OCI-LY7 (cell line): Measurements from ENCODE around the gene LRIT1. TPM values are rescaled to one million over a fixed set of nuclear protein-coding genes. Genes with fewer than 3 reads are reported as not detected.

Source experiments
- BruUV-seq: library from RNA; stranded (reverse); fragments of 400-500 nt; replicated peaks from 2 replicates; lab custom pipeline; 2021; lab: Mats Ljungman, UMichigan
- CTCF ChIA-PET: fragments of 300-600 bp; sonication (Branson Sonifier 250); formaldehyde crosslinking; loops from one replicate; lab custom pipeline; 2022; ENCODE audit warnings: antibody characterized with exemption; ENCODE audit not compliant: unreplicated experiment; lab: Charles Lee
- POLR2A ChIA-PET: fragments of 300-600 bp; sonication (Branson Sonifier 250); formaldehyde crosslinking; loops from one replicate; lab custom pipeline; 2022; ENCODE audit warnings: antibody characterized with exemption; lab: Charles Lee
- DNase-seq: peaks from one replicate; pipeline ENCODE4 v3.0.0-alpha.2; 2015; ENCODE audit warnings: low spot score
- H2AFZ ChIP-seq: fragments of 200-600 bp; sonication (generic), shearing (Covaris generic); 2 replicates; pipeline ENCODE4 v1.6.1; 2014; ENCODE audit warnings: mild to moderate bottlenecking, antibody characterized with exemption, low read length, moderate library complexity
- H3K27ac ChIP-seq: fragments of 200-600 bp; sonication (generic); 2 replicates; pipeline ENCODE4 v1.5.1; 2014; ENCODE audit warnings: mixed run types, low read depth, mild to moderate bottlenecking, moderate library complexity, low read length, inconsistent platforms; ENCODE audit not compliant: poor library complexity, severe bottlenecking
- H3K36me3 ChIP-seq: fragments of 200-600 bp; sonication (generic); 2 replicates; pipeline ENCODE4 v1.6.1; 2014; ENCODE audit warnings: mild to moderate bottlenecking, antibody characterized with exemption, low read length, moderate library complexity, mixed read lengths; ENCODE audit not compliant: insufficient read depth
- H3K4me1 ChIP-seq: fragments of 200-600 bp; sonication (generic); 2 replicates; pipeline ENCODE4 v1.5.1; 2014; ENCODE audit warnings: mild to moderate bottlenecking, low read length; ENCODE audit not compliant: insufficient read depth, poor library complexity, severe bottlenecking
- H3K4me2 ChIP-seq: fragments of 200-600 bp; sonication (generic); 2 replicates; pipeline ENCODE4 v1.6.1; 2014; ENCODE audit warnings: mild to moderate bottlenecking, low read length
- H3K4me3 ChIP-seq: fragments of 200-600 bp; sonication (generic); 2 replicates; pipeline ENCODE4 v1.5.1; 2014; ENCODE audit warnings: mild to moderate bottlenecking, low read depth, low read length; ENCODE audit not compliant: poor library complexity, severe bottlenecking
- H3K79me2 ChIP-seq: fragments of 200-600 bp; sonication (generic); 2 replicates; pipeline ENCODE4 v1.6.1; 2016; ENCODE audit warnings: low read depth, mild to moderate bottlenecking, low read length, moderate library complexity, mixed read lengths; ENCODE audit not compliant: insufficient read depth
- H3K9me2 ChIP-seq: fragments of 200-600 bp; sonication (generic); 2 replicates; pipeline ENCODE4 v1.6.1; 2016; ENCODE audit warnings: mild to moderate bottlenecking, low read length, mixed read lengths; ENCODE audit not compliant: insufficient read depth
- H3K9me3 ChIP-seq: fragments of 200-600 bp; sonication (generic); 2 replicates; pipeline ENCODE4 v1.6.1; 2014; ENCODE audit warnings: mild to moderate bottlenecking, mixed run types, low read length, mixed read lengths
- H4K20me1 ChIP-seq: fragments of 200-600 bp; sonication (generic); 2 replicates; pipeline ENCODE4 v1.6.1; 2014; ENCODE audit warnings: mild to moderate bottlenecking, antibody characterized with exemption, low read length, moderate library complexity, mixed read lengths; ENCODE audit not compliant: insufficient read depth
- EZH2phosphoT487 ChIP-seq: fragments of 200-600 bp; sonication (generic); IDR thresholded peaks from 2 replicates; pipeline ENCODE4 v1.6.1; 2018; ENCODE audit warnings: low read depth, borderline replicate concordance, mild to moderate bottlenecking, mixed run types, antibody characterized with exemption, low read length, moderate library complexity, mixed read lengths
- intact Hi-C: fragments of 100-400 bp; cut with micrococcal nuclease; formaldehyde crosslinking; loops from one replicate; pipeline ENCODE4 v1.10.0; 2022; ENCODE audit not compliant: unreplicated experiment
- total RNA-seq, 2 experiments: library from RNA; depleted of rRNA in 1 of 2; stranded (reverse); fragments of >200 nt in 1 of 2; shearing (Covaris generic) in 1 of 2; gene quantifications; 2 replicates each; pipeline ENCODE4 v1.2.3, GENCODE V29; 2014 to 2022
- TF ChIP-seq, protein P1 (sequence below): fragments of 200-600 bp; sonication (generic); conservative IDR thresholded peaks from 2 replicates; pipeline ENCODE4 v1.5.1; 2014; ENCODE audit warnings: mild to moderate bottlenecking, antibody characterized with exemption, low read length, moderate library complexity, mixed read lengths

The LRIT1 gene
- total RNA-seq, 2 experiments from 2014 or later: not detected

GRCh38 chr10:84216834-84217233 is 24.5 kb downstream of the LRIT1 start:
- no peaks in the 10 kb centered on the region for H4K20me1 ChIP-seq
- H3K9me3 ChIP-seq: no peaks in the 10 kb centered on the region
- TF ChIP-seq, protein P1, sequence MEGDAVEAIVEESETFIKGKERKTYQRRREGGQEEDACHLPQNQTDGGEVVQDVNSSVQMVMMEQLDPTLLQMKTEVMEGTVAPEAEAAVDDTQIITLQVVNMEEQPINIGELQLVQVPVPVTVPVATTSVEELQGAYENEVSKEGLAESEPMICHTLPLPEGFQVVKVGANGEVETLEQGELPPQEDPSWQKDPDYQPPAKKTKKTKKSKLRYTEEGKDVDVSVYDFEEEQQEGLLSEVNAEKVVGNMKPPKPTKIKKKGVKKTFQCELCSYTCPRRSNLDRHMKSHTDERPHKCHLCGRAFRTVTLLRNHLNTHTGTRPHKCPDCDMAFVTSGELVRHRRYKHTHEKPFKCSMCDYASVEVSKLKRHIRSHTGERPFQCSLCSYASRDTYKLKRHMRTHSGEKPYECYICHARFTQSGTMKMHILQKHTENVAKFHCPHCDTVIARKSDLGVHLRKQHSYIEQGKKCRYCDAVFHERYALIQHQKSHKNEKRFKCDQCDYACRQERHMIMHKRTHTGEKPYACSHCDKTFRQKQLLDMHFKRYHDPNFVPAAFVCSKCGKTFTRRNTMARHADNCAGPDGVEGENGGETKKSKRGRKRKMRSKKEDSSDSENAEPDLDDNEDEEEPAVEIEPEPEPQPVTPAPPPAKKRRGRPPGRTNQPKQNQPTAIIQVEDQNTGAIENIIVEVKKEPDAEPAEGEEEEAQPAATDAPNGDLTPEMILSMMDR: no peak
- no peak for TF ChIP-seq EZH2phosphoT487
- no peak overlapping the region for H2AFZ ChIP-seq
- POLR2A ChIA-PET: no interaction called here
- no peak overlapping the region for H3K4me3 ChIP-seq
- DNase-seq: no peak
- no peaks in the 10 kb centered on the region for H3K36me3 ChIP-seq
- H3K4me2 ChIP-seq: no peak overlapping the region
- intact Hi-C loops: no loop called here
- CTCF ChIA-PET: no interaction called here
- H3K4me1 ChIP-seq: no peaks in the 10 kb centered on the region
- no peaks in the 10 kb centered on the region for H3K9me2 ChIP-seq
- no peak overlapping the region for H3K27ac ChIP-seq
- no TSS peak for BruUV-seq
- H3K79me2 ChIP-seq: no peaks in the 10 kb centered on the region

GRCh38 chr10:84214612-84215235 is 26.6 kb downstream of the LRIT1 start:
- peak; percentile 52 for DNase-seq
- intact Hi-C loops: no loop called here
- POLR2A ChIA-PET: no interaction called here
- no peaks in the 10 kb centered on the region for H3K9me3 ChIP-seq
- H3K27ac ChIP-seq: no peak overlapping the region
- no TSS peak for BruUV-seq
- H4K20me1 ChIP-seq: no peaks in the 10 kb centered on the region
- H3K4me3 ChIP-seq: no peak overlapping the region
- no peaks in the 10 kb centered on the region for H3K79me2 ChIP-seq
- no peaks in the 10 kb centered on the region for H3K9me2 ChIP-seq
- H3K36me3 ChIP-seq: no peaks in the 10 kb centered on the region
- TF ChIP-seq, protein P1: peak; percentile 71
- TF ChIP-seq EZH2phosphoT487: no peak
- H3K4me2 ChIP-seq: no peak overlapping the region
- H3K4me1 ChIP-seq: no peaks in the 10 kb centered on the region
- no peak overlapping the region for H2AFZ ChIP-seq
- CTCF ChIA-PET: interaction anchor here (0.6 kb wide), 1 partner anchor 10 kb away, joined by 3 read pairs; the partner anchor contains the start of gene LRIT2

DNA sequence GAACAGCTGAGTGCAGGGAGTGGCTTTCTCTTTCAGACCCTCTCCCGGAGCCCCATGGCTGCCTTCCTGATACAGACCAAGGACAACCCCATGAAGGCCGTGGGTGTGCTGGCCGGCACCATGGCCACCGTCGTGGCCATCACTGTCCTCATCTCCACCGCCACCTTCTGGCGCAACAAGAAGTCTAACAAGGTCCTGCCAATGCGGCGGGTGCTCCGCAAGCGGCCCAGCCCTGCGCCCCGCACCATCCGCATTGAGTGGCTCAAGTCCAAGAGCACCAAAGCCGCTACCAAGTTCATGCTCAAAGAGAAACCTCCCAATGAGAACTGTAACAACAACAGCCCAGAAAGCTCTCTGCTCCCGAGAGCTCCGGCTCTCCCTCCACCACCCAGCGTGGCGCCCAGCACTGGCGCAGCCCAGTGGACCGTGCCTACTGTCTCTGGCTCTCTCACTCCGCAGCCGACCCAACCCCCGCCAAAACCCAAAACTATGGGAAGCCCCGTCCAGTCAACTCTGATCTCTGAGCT is 27.2 kb downstream of the LRIT1 start:
- intact Hi-C loops: no loop called here
- Histone ChIP-seq H3K4me3 (no peak overlapping the region), H2AFZ (no peak overlapping the region), H4K20me1 (no peaks in the 10 kb centered on the region), H3K4me1 (no peaks in the 10 kb centered on the region), H3K9me3 (no peaks in the 10 kb centered on the region), H3K9me2 (no peaks in the 10 kb centered on the region), H3K27ac (no peak overlapping the region), H3K36me3 (no peaks in the 10 kb centered on the region), H3K4me2 (no peak overlapping the region), H3K79me2 (no peaks in the 10 kb centered on the region)
- POLR2A ChIA-PET: no interaction called here
- DNase-seq: no peak
- CTCF ChIA-PET: no interaction called here
- BruUV-seq: no TSS peak
- no peak for TF ChIP-seq EZH2phosphoT487
